Progenitor cell of endocrine pancreas (in vitro differentiated cells): ENCODE data around the gene IDH2. TPM values are rescaled to one million over a fixed set of nuclear protein-coding genes. Genes with fewer than 3 reads are reported as not detected.

Experiments
- DNase-seq: peaks from one replicate; pipeline ENCODE4 v3.0.0; 2021; ENCODE audit warnings: low spot score; ENCODE audit not compliant: unreplicated experiment
- H3K27ac Mint-ChIP-seq: 2 replicates; pipeline ENCODE4 v1.8.0; 2021; ENCODE audit warnings: mild to moderate bottlenecking, moderate library complexity, mixed read lengths
- H3K27me3 Mint-ChIP-seq: 2 replicates; pipeline ENCODE4 v1.8.0; 2021; ENCODE audit warnings: mixed read lengths
- H3K36me3 Mint-ChIP-seq: 2 replicates; pipeline ENCODE4 v1.8.0; 2022; ENCODE audit warnings: mixed read lengths; ENCODE audit not compliant: insufficient read depth
- H3K4me1 Mint-ChIP-seq: 2 replicates; pipeline ENCODE4 v1.8.0; 2021; ENCODE audit warnings: low read depth, mixed read lengths
- H3K4me3 Mint-ChIP-seq: 2 replicates; pipeline ENCODE4 v1.8.0; 2021; ENCODE audit warnings: low read depth, mild to moderate bottlenecking, moderate library complexity, mixed read lengths
- H3K9me3 Mint-ChIP-seq: 2 replicates; pipeline ENCODE4 v1.8.0; 2021; ENCODE audit warnings: low read depth, mixed read lengths
- total RNA-seq: library from RNA; stranded (reverse); gene quantifications from 2 replicates; pipeline ENCODE4 v1.2.1, GENCODE V29; 2021
- TF ChIP-seq, protein P1 (sequence below): fragments of 200-600 bp; sonication (generic); IDR thresholded peaks from one replicate; pipeline ENCODE4 v1.5.0; 2021; ENCODE audit warnings: antibody characterized with exemption, mild to moderate bottlenecking; ENCODE audit not compliant: unreplicated experiment

The IDH2 gene
- total RNA-seq, 1 donor from 2014 or later, result 164 TPM

DNA sequence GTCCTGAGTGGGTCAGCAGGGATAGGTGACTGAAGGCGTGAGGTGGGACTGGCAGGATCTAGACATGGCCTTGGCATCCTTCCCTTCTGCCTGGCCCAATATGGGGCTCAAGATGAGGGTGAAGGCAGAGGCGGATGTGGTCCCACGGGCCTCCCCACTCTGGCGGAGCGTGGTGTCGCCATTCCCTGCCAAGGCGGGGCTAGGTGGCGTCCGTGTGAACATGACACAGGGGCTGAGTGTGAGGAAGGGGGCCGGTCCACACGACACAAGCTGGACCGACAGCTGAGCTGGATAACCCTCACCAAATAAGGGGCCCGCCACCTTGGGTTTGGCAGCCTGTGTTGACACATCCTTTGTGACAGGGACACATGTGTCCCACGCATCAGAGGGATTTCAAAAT lies 58.1 kb downstream of the IDH2 start:
- H3K27me3 Mint-ChIP-seq, result no peaks in the 10 kb centered on the region
- no peaks in the 10 kb centered on the region for H3K9me3 Mint-ChIP-seq
- peaks cover 35% of the 10 kb centered on the region for H3K4me1 Mint-ChIP-seq

DNA sequence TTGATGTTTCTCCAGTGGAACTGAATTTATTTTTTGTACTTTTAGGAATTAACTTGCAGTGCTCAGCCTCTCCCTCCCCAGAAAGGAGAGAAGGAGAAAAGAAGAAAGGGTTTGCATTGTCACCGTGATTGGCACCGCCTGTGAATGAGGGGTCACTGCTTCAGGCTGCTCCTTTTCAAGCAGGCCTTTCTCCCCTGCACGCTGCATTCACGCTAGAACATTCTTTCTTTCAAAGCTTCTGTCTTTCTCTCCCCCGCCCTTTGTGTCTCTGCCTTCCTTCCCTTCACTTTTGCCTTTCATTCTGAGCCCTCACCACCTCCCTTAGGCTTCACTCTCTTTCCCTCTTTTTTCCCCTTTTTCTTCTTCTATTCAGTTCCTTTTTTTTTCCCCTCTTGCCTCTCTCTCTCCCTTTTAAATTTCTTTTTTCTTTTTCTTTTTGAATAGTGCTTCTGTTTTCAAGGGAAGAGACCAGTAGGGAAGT lies 58.7 kb downstream of the IDH2 start:
- Mint-ChIP-seq H3K27ac (peak overlapping the region; percentile 24), H3K9me3 (no peaks in the 10 kb centered on the region), H3K36me3 (peaks cover 3% of the 10 kb centered on the region), H3K4me3 (no peak overlapping the region), H3K4me1 (peaks cover 36% of the 10 kb centered on the region), H3K27me3 (no peaks in the 10 kb centered on the region)
- TF ChIP-seq, protein P1, sequence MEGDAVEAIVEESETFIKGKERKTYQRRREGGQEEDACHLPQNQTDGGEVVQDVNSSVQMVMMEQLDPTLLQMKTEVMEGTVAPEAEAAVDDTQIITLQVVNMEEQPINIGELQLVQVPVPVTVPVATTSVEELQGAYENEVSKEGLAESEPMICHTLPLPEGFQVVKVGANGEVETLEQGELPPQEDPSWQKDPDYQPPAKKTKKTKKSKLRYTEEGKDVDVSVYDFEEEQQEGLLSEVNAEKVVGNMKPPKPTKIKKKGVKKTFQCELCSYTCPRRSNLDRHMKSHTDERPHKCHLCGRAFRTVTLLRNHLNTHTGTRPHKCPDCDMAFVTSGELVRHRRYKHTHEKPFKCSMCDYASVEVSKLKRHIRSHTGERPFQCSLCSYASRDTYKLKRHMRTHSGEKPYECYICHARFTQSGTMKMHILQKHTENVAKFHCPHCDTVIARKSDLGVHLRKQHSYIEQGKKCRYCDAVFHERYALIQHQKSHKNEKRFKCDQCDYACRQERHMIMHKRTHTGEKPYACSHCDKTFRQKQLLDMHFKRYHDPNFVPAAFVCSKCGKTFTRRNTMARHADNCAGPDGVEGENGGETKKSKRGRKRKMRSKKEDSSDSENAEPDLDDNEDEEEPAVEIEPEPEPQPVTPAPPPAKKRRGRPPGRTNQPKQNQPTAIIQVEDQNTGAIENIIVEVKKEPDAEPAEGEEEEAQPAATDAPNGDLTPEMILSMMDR, result no peak
- no peak for DNase-seq

More for the DNA sequence above, 58.1 kb downstream of the IDH2 start:
- DNase-seq, result no peak
- Mint-ChIP-seq H3K36me3 (peaks cover 3% of the 10 kb centered on the region), H3K4me3 (no peak overlapping the region), H3K27ac (no peak overlapping the region)
- TF ChIP-seq, protein P1, result no peak

DNA sequence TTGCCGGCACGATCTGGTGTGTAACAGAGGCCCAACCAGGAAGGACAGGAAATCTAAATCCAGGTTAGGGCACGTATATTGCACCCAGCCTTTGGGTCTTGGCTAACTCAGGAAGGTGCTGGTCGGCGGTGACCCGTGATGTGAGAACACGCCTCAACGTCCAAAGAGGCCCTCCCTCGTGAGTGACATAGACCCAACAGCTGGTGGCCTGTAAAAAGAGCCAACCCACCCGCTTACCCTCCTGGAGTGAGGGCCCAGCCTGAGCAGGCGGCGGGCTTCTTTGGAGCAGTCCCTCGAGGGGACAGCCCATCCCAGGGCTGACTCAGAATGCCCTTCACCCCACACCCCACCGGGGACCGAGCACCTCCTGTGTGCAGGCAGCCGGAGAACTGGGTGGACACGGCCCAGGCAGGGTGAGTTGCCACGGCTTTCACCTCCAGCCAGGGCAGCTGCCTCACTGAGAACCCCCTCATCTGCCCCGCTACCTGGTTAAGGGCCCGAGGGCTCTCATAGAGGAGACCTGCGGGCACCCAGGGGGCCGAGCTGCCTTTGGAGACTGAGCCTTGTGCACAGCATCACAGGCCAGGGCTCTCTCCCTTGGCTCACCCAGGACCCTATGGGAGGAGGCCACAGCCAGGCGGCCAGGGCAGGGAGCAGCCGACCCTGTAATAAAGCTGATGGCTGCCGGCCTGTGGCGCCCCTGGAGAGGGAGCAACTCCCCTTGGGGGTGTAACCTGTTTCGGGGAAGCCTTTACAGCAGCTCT lies 59.3 kb downstream of the IDH2 start:
- TF ChIP-seq, protein P1, result no peak
- H3K4me1 Mint-ChIP-seq, result peaks cover 41% of the 10 kb centered on the region
- DNase-seq, result no peak
- H3K36me3 Mint-ChIP-seq, result peaks cover 3% of the 10 kb centered on the region
- no peaks in the 10 kb centered on the region for H3K9me3 Mint-ChIP-seq
- H3K27ac Mint-ChIP-seq, result peak overlapping the region; percentile 60
- no peaks in the 10 kb centered on the region for H3K27me3 Mint-ChIP-seq
- no peak overlapping the region for H3K4me3 Mint-ChIP-seq

DNA sequence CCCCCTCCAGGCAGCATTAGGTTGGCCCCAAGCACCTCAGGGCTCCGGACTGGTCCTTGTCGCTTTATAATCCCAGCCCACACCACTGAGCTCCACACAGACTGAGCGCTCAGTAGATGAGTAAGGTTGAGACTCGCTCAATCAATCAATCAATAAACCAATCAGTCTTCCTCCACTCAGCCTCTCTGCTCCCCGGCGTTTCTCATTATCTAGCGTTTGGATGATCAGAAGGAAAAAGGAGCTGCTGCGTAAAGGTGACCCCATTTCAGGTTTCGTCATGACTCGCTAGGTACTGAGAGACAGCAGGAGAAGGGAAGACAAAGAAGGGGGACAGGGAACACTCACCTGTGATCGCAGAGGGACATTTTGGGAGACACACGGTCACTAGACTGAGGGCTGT lies 59.9 kb downstream of the IDH2 start:
- DNase-seq, result no peak
- Mint-ChIP-seq H3K36me3 (peaks cover 3% of the 10 kb centered on the region), H3K4me3 (no peak overlapping the region), H3K27me3 (no peaks in the 10 kb centered on the region), H3K9me3 (no peaks in the 10 kb centered on the region), H3K4me1 (peaks cover 45% of the 10 kb centered on the region), H3K27ac (peak overlapping the region; percentile 60)
- TF ChIP-seq, protein P1, result no peak

DNA sequence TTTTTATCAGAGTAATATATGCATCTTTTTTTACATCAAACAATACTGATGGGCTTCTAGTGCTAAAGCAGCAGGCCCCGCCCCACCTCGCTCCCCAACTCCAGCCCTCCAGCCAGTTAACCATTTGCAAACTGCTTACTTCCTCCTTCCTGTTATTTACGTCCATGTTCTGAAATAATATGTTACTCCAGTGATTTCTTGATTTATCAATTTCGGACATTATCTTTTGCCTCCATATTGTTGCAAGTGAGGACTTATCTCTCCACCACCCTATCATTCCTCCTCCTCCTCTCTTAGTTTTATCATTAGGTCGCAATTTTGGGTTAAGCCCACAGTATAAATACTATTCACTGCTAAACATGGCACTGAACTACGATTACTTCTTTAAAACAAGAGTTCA lies 61.6 kb downstream of the IDH2 start:
- H3K4me1 Mint-ChIP-seq, result peaks cover 57% of the 10 kb centered on the region
- H3K36me3 Mint-ChIP-seq, result peaks cover 3% of the 10 kb centered on the region
- no peak for DNase-seq
- H3K27me3 Mint-ChIP-seq, result no peaks in the 10 kb centered on the region
- TF ChIP-seq, protein P1, result no peak
- no peaks in the 10 kb centered on the region for H3K9me3 Mint-ChIP-seq
- peak overlapping the region; percentile 9 for H3K27ac Mint-ChIP-seq
- no peak overlapping the region for H3K4me3 Mint-ChIP-seq
